ENCODE data around the gene FCER2. TPM values are rescaled to one million over a fixed set of nuclear protein-coding genes. Genes with fewer than 3 reads are reported as not detected.
A peak's percentile ranks its signal among the peaks of the same experiment; 100 is the strongest.

The FCER2 gene
- polyA plus RNA-seq, 3 donors = 1.1 to 4.1 (median 2.1) TPM

- peak overlapping the region in 1 of 3 experiments; percentile 67 for H3K4me3 ChIP-seq (replicated peaks in 1 of 3; ENCODE audit: low read depth in 2 of 3, low read length in 3 of 3)
- H3K9me3 Mint-ChIP-seq = no peaks in the 10 kb centered on the region
Observed at GRCh38 chr19:7706188-7706954, 4.4 kb upstream of the FCER2 start.

More at GRCh38 chr19:7706188-7706954, 4.4 kb upstream of the FCER2 start:
- H3K4me1 Mint-ChIP-seq = peaks cover 81% of the 10 kb centered on the region
- Histone ChIP-seq H3K79me2 (ENCODE audit: insufficient read depth, low read length) (no peaks in the 10 kb centered on the region), H3K9me3 (replicated peaks in 1 of 2; ENCODE audit: control insufficient read depth in 1 of 2, insufficient read depth in 1 of 2, low read length in 2 of 2) (no peaks in the 10 kb centered on the region), H3K4me2 (replicated peaks; ENCODE audit: extremely low read depth, low read length, poor library complexity, severe bottlenecking) (peak overlapping the region; percentile 75), H2AFZ (ENCODE audit: insufficient read depth, low read depth, low read length, poor library complexity, severe bottlenecking) (peak overlapping the region; percentile 73), H4K20me1 (ENCODE audit: insufficient read depth, low read length) (no peaks in the 10 kb centered on the region), H3K27ac (ENCODE audit: low read depth in 1 of 2, low read length in 2 of 2) (peak overlapping the region; percentile 92 to 98), H3K4me1 (ENCODE audit: control insufficient read depth in 1 of 2, insufficient read depth in 2 of 2, low read length in 2 of 2) (peaks cover 87 to 90% of the 10 kb centered on the region in 2 donors), H3K36me3 (replicated peaks in 1 of 2; ENCODE audit: control insufficient read depth in 1 of 2, insufficient read depth in 2 of 2, low read length in 2 of 2) (no peaks in the 10 kb centered on the region), H3K27me3 (ENCODE audit: control insufficient read depth in 2 of 2, insufficient read depth in 2 of 2, low read length in 2 of 2) (no peaks in the 10 kb centered on the region), H3K9ac (ENCODE audit: insufficient read depth, low read length, poor library complexity, severe bottlenecking) (peak overlapping the region; percentile 76)
- WGBS (ENCODE audit: insufficient coverage) = 11% methylated on average over 6 of the region's 14 CpGs
- H3K27me3 Mint-ChIP-seq (ENCODE audit: low read depth in 3 of 3) = peaks cover 0 to 6% (median 4%) of the 10 kb centered on the region in 3 donors
- TF ChIP-seq CTCF (IDR thresholded peaks at IDR 0.05) = no peak
- intact Hi-C loops (cut with micrococcal nuclease) = loop anchor here in 1 of 2 donors (2.0 kb wide), 1 partner anchor 52 kb away; no protein-coding TSS in a partner anchor
- peak overlapping the region; percentile 98 to 100 (median 99) for H3K27ac Mint-ChIP-seq
- H3K4me3 Mint-ChIP-seq = peak overlapping the region; percentile 70 to 85
- peak; percentile 56 to 79 (median 76) for DNase-seq
- H3K36me3 Mint-ChIP-seq = peaks cover 0 to 3% of the 10 kb centered on the region in 2 donors
